HG03565 (cell line): ENCODE results near the gene RAB3IL1.
"Not testable (repeated sequence)": the region's sequence is repeated elsewhere in the genome, so short reads cannot be mapped to it uniquely, and the experiment has no call there.

Experiments
- ATAC-seq: cut with Tn5 transposase; IDR thresholded peaks from one replicate; pipeline ENCODE4 v1.9.1; 2021; ENCODE audit warnings: mild to moderate bottlenecking, moderate library complexity; ENCODE audit not compliant: unreplicated experiment

RAB3IL1 gene

GRCh38 chr11:61917334-61918109 lies at the start of gene RAB3IL1:
Gene RAB3IL1 (minus strand): TSS chr11:61917566. CDS start chr11:61917367, 199 bp downstream.
- no peak for ATAC-seq

GRCh38 chr11:61966734-61967115 lies 49.4 kb upstream of the RAB3IL1 start:
- no peak for ATAC-seq

- not testable (repeated sequence) for ATAC-seq
Observed at GRCh38 chr11:61964666-61965271, 47.4 kb upstream of the RAB3IL1 start.

- ATAC-seq: no peak
Observed at GRCh38 chr11:61964058-61964665, 46.8 kb upstream of the RAB3IL1 start.

- ATAC-seq: no peak
Observed at GRCh38 chr11:61963282-61964057, 46.1 kb upstream of the RAB3IL1 start.

- no peak for ATAC-seq
Observed at GRCh38 chr11:61963016-61963281, 45.6 kb upstream of the RAB3IL1 start.

- no peak for ATAC-seq
Observed at GRCh38 chr11:61962213-61963015, 45.0 kb upstream of the RAB3IL1 start.

GRCh38 chr11:61961570-61962212 lies 44.3 kb upstream of the RAB3IL1 start:
- no peak for ATAC-seq

GRCh38 chr11:61960532-61960931 lies 43.2 kb upstream of the RAB3IL1 start:
- no peak for ATAC-seq

GRCh38 chr11:61959678-61960077 lies 42.3 kb upstream of the RAB3IL1 start:
- ATAC-seq: no peak

GRCh38 chr11:61959114-61959513 lies 41.7 kb upstream of the RAB3IL1 start:
- ATAC-seq: no peak

- ATAC-seq: no peak
Observed at GRCh38 chr11:61958590-61958989, 41.2 kb upstream of the RAB3IL1 start.

GRCh38 chr11:61957021-61957770 lies 39.8 kb upstream of the RAB3IL1 start:
- ATAC-seq: no peak

GRCh38 chr11:61956191-61957020 lies 39.0 kb upstream of the RAB3IL1 start:
- ATAC-seq: no peak

- no peak for ATAC-seq
Observed at GRCh38 chr11:61955422-61956135, 38.2 kb upstream of the RAB3IL1 start.

- ATAC-seq: no peak
Observed at GRCh38 chr11:61954851-61955421, 37.6 kb upstream of the RAB3IL1 start.

GRCh38 chr11:61954106-61954850 lies 36.9 kb upstream of the RAB3IL1 start:
- no peak for ATAC-seq
